OCI-LY3 (cell line): ENCODE measurements around the gene APBB2.
A peak's percentile ranks its signal among the peaks of the same experiment; 100 is the strongest.

ENCODE experiments used
- H2AFZ ChIP-seq: fragments of 200-600, 300-600 bp; shearing (Covaris generic); 2 replicates; pipeline ENCODE4 v1.6.0; 2014; ENCODE audit warnings: antibody characterized with exemption, low read depth, low read length
- H3K27ac ChIP-seq: fragments of 200-600, 300-600 bp; sonication (generic); 2 replicates; pipeline ENCODE4 v1.5.1; 2014; ENCODE audit warnings: mild to moderate bottlenecking, low read length, moderate library complexity, mixed read lengths
- H3K27me3 ChIP-seq: fragments of 200-600, 300-600 bp; sonication (generic); 2 replicates; pipeline ENCODE4 v1.6.1; 2014; ENCODE audit warnings: low read depth, low read length, mixed read lengths
- H3K36me3 ChIP-seq: fragments of 200-600, 300-600 bp; sonication (generic); replicated peaks from 2 replicates; pipeline ENCODE3; 2014; ENCODE audit warnings: low read depth, low read length, mixed read lengths
- H3K4me1 ChIP-seq: fragments of 300-600, 200-600 bp; sonication (generic); 2 replicates; pipeline ENCODE4 v1.6.1; 2014; ENCODE audit warnings: low read length, mixed read lengths
- H3K4me2 ChIP-seq: fragments of 200-600, 300-600 bp; sonication (generic); 2 replicates; pipeline ENCODE4 v1.6.1; 2014; ENCODE audit warnings: low read length, mixed read lengths
- H3K4me3 ChIP-seq: fragments of 300-600, 200-600 bp; sonication (generic); 2 replicates; pipeline ENCODE4 v1.5.1; 2014; ENCODE audit warnings: antibody characterized with exemption, mild to moderate bottlenecking, low read length, moderate library complexity
- H3K79me2 ChIP-seq: fragments of 300-600, 200-600 bp; shearing (Covaris generic); 2 replicates; pipeline ENCODE4 v1.6.1; 2014; ENCODE audit warnings: mild to moderate bottlenecking, low read length, mixed read lengths
- H3K9ac ChIP-seq: fragments of 300-600, 200-600 bp; shearing (Covaris generic); 2 replicates; pipeline ENCODE4 v1.6.0; 2014; ENCODE audit warnings: mild to moderate bottlenecking, low read length, moderate library complexity
- H3K9me3 ChIP-seq: fragments of 200-600, 300-600 bp; shearing (Covaris generic); 2 replicates; pipeline ENCODE4 v1.6.1; 2014; ENCODE audit warnings: low read length, mixed read lengths; ENCODE audit not compliant: insufficient read depth
- H4K20me1 ChIP-seq: fragments of 200-600, 300-600 bp; sonication (generic); 2 replicates; pipeline ENCODE4 v1.6.1; 2016; ENCODE audit warnings: low read length, mixed read lengths; ENCODE audit not compliant: insufficient read depth
- CTCF ChIP-seq: fragments of 200-600, 300-600 bp; sonication (generic); IDR thresholded peaks from 2 replicates; pipeline ENCODE4 v1.5.1; 2014; ENCODE audit warnings: antibody characterized with exemption, low read length, low read depth
- EZH2phosphoT487 ChIP-seq: fragments of 200-600 bp; shearing (Covaris generic); IDR thresholded peaks from 2 replicates; pipeline ENCODE4 v1.6.1; 2018; ENCODE audit warnings: antibody characterized with exemption, mixed run types, low read depth

Gene APBB2

DNA sequence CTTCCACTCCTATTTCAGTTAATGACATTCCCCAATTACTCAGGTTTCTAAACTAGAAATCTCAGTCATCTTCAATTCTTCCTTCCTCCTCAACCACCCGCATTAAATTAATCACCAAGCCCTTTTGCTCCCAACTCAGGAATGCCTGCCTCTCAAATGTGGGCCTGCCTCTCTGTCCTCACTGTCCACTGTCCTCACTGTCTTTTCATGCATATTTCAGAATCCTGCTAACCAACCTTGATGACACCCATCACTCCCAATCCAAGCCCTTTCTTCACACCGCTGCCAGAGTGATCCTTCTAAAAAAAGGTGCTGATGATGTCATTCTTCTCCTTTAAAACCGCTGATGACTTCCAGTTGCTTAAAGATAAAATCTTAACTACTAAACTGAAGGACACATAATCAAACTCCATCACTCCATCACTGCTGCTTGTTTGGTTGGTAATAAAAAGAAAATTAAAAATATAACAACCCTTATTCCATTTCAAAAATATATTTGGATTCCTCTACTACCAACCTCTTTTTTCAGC, 5.1 kb upstream of the APBB2 start:
- peaks cover 9% of the 10 kb centered on the region; the same call in 1 of the 2 replicates for H3K4me1 ChIP-seq

GRCh38 chr4:41218703-41219102, 4.4 kb upstream of the APBB2 start:
- Histone ChIP-seq H3K27ac (no peak overlapping the region), H3K9me3 (no peaks in the 10 kb centered on the region), H2AFZ (no peak overlapping the region), H3K9ac (no peak overlapping the region), H3K4me1 (peaks cover 9% of the 10 kb centered on the region; the same call in 1 of the 2 replicates), H3K4me2 (no peak overlapping the region), H3K27me3 (peaks cover under 1% of the 10 kb centered on the region; the same call in 1 of the 2 replicates), H4K20me1 (no peaks in the 10 kb centered on the region), H3K79me2 (no peaks in the 10 kb centered on the region), H3K4me3 (no peak overlapping the region), H3K36me3 (no peaks in the 10 kb centered on the region)
- TF ChIP-seq EZH2phosphoT487, result no peak
- TF ChIP-seq CTCF, result no peak

More for the DNA sequence above, 5.1 kb upstream of the APBB2 start:
- Histone ChIP-seq H3K79me2 (no peaks in the 10 kb centered on the region), H3K27me3 (no peaks in the 10 kb centered on the region), H3K27ac (no peak overlapping the region), H3K4me3 (no peak overlapping the region), H3K4me2 (no peak overlapping the region), H3K9ac (no peak overlapping the region), H3K9me3 (no peaks in the 10 kb centered on the region), H2AFZ (no peak overlapping the region), H3K36me3 (no peaks in the 10 kb centered on the region), H4K20me1 (no peaks in the 10 kb centered on the region)
- TF ChIP-seq CTCF (no peak), EZH2phosphoT487 (no peak)

DNA sequence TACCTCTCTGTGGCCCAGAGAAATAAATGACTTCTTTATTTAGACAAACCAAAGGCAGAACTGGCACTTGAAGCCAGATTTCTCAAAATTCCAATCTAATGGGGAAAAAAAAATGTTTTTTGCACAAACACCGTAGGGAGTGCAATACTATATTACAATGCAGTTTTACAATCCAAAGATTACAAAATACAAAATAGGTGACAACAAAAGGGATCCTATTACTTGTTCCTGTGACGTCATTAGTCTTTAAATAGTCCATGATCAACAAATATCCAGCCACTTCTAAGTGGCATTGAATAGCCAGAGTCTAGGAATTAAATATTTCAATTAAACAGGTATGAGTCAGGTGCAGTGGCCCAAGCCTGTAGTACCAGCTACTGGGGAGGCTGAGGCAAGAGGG, 3.0 kb upstream of the APBB2 start:
- no peak overlapping the region for H3K4me3 ChIP-seq
- H3K9me3 ChIP-seq, result no peaks in the 10 kb centered on the region
- peaks cover 13% of the 10 kb centered on the region for H3K4me1 ChIP-seq
- peaks cover 13% of the 10 kb centered on the region for H3K27me3 ChIP-seq
- no peak overlapping the region for H3K9ac ChIP-seq
- no peaks in the 10 kb centered on the region for H3K79me2 ChIP-seq
- H3K36me3 ChIP-seq, result no peaks in the 10 kb centered on the region
- H4K20me1 ChIP-seq, result no peaks in the 10 kb centered on the region
- H3K4me2 ChIP-seq, result no peak overlapping the region
- no peak overlapping the region for H3K27ac ChIP-seq
- H2AFZ ChIP-seq, result no peak overlapping the region
- TF ChIP-seq CTCF (no peak), EZH2phosphoT487 (no peak)

- H3K4me3 ChIP-seq, result peak overlapping the region; percentile 79
- no peaks in the 10 kb centered on the region for H3K36me3 ChIP-seq
- peaks cover 13% of the 10 kb centered on the region for H3K4me1 ChIP-seq
- H3K9me3 ChIP-seq, result no peaks in the 10 kb centered on the region
- peaks cover 17% of the 10 kb centered on the region for H3K27me3 ChIP-seq
- no peak for TF ChIP-seq CTCF
- TF ChIP-seq EZH2phosphoT487, result no peak
- H3K79me2 ChIP-seq, result no peaks in the 10 kb centered on the region
- H3K9ac ChIP-seq, result peak overlapping the region; percentile 72; the same call in 1 of the 2 replicates
- H4K20me1 ChIP-seq, result no peaks in the 10 kb centered on the region
- peak overlapping the region; percentile 65 for H3K4me2 ChIP-seq
- H2AFZ ChIP-seq, result peak overlapping the region; percentile 86; the same call in 1 of the 2 replicates
- H3K27ac ChIP-seq, result no peak overlapping the region
These were observed 2.6 kb upstream of the APBB2 start for GRCh38 chr4:41217020-41217333.
